LHCN-M2 (cell line): ENCODE data around the gene RGPD5. TPM values are rescaled to one million over a fixed set of nuclear protein-coding genes. Genes with fewer than 3 reads are reported as not detected.
"Not testable (repeated sequence)": the region's sequence is repeated elsewhere in the genome, so short reads cannot be mapped to it uniquely, and the experiment has no call there.

Source experiments
- DNase-seq: peaks from one replicate; pipeline ENCODE4 v3.0.0-alpha.2; 2012; ENCODE audit warnings: low read depth
- polyA plus RNA-seq: library from polyadenylated mRNA; unstranded; fragments of >200 nt; gene quantifications from one replicate; pipeline ENCODE4 v1.2.1, GENCODE V29; 2012; ENCODE audit warnings: missing spikeins
- total RNA-seq: library from RNA; depleted of rRNA; stranded (reverse); fragments of >200 nt; gene quantifications from 2 replicates; pipeline ENCODE4 v1.2.3, GENCODE V29; 2014; rRNA removed

The RGPD5 gene
- 7.6 and 11.1 TPM in 2 replicates for total RNA-seq
- 0.78 TPM for polyA plus RNA-seq

GRCh38 chr2:109794074-109794737 is at the start of gene RGPD5:
Gene RGPD5 (plus strand): TSS chr2:109794305. CDS start chr2:109794466, 161 bp downstream.
- not testable (repeated sequence) for DNase-seq

DNA sequence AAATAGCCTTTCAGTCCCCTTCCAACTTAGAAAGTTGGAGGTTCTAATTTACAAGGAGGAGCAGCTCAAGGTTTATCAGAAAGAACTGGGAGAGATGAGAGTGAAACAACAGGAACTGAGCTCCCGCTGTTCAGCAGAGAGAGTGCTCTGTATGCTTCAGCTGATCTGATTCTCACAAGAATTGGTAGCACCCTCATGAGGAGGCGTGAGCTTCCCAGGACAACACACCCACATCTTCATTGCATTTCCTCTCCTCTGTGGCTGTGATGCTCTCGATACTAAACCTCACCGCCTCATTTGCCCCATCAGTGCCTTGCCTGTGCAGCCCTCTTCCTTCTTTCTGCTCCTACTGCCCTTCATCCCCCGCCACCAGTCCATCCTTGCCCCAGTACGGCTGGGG is 42.5 kb upstream of the RGPD5 start:
- not testable (repeated sequence) for DNase-seq

DNA sequence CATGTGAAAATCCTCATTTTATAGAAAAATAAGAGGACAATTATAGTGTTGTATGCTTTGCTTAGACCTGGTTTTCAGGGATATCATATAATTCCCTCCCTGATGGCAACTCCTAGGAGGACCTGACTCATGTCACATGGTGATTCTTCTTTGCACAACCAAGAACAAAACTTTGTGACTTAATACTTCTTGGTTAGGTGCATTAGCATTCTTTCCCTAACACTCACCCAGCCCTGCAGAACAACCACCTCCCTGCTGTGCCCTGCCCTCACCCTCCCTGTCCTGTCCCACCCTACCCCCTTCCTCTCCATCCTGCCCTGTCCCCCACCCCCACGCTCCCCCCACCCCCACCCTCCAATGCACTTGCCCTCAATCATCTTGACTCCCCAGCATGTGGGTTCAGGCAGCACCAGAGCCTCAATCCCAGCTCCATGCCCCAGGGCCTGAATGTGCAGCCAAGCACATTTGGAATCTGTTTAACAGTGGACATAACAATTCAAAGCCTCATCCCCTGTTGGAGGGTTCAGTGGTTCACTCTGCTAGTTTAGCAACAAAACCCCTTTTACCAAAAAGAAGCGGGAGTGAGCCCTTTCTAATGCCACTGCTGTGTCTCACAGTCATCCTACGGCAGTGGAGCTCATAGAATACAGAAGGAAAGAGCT is 36.8 kb upstream of the RGPD5 start:
- DNase-seq, result not testable (repeated sequence)

DNA sequence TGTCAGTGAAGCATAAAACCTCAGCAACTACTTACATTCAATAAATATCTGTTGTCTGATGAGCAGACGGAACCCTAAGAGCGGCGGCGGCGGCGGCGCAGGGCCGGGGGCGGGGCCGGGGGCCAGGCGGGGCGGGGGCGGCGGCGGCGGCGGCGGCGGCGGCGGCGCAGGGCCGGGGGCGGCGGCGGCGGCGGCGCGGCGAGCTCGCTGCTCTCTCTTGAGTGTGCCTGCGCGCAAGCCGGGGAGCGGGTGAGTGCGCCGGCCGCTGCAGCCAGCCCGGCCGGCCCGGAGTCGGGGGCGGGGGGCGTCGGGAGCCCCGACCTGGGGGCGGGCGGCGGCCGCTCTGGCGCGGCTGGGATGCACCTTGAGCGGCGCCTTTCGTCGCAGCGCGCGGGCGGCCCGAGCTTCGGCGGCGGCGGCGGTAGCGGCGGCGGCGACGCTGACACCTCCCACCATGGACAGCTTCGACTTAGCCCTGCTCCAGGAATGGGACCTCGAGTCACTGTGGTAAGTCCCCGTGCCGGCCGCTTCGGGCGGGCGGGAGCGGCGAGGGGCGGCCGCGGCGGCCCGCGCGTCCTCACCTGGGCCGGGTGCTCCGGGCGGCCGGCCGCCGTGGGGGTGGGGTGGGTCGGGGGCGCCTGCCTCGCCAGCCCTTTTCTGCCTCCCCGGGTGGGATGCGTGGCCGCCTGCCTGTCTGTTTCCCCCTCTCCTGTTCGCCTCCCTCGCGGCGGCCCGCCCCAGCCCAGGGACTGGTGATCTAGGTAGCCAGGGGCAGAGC is 33.7 kb upstream of the RGPD5 start:
- DNase-seq, result not testable (repeated sequence)

DNA sequence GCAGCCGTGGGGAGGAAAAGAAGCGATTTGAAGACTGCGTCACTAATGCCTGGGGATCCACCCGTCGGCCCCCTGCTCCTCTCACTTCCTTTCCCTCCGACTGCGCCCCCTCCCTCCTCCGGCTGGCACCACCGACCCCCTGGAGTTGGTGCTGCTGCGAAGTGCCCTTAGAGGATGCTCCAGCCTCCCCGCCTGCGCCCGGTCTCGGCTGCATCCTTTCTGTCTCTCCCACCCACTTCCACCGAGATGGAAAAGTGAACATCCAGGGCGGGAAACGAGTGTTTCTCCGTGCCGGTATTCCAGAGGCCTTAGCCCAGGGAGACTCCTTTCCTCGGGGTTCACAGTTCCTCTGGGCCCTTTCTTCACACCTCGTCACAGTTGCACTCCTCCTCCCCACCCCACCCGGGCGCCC is 33.1 kb upstream of the RGPD5 start:
- DNase-seq, result not testable (repeated sequence)

DNA sequence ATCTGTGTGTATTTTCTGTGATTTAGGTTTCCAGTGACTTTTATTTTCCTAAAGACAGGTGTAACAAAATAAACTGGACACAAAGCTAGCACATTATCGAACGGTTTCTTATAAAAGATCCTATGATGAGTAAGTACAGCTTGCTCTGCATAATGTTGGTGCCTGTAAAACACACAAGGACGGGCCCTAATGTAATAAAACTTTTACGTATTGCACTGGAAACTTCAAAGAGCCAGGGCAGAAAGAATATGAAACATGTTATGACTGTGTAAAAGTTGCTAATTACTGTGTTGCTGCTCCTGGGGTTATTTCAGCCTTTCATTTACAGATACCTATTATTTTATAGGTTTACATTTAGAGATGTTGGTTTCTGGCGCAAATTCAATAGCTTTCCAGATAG is 32.1 kb upstream of the RGPD5 start:
- not testable (repeated sequence) for DNase-seq

- DNase-seq, result not testable (repeated sequence)
These were observed 28.0 kb upstream of the RGPD5 start for GRCh38 chr2:109766074-109766473.

GRCh38 chr2:109766886-109767578 is 27.1 kb upstream of the RGPD5 start:
- DNase-seq, result not testable (repeated sequence)

DNA sequence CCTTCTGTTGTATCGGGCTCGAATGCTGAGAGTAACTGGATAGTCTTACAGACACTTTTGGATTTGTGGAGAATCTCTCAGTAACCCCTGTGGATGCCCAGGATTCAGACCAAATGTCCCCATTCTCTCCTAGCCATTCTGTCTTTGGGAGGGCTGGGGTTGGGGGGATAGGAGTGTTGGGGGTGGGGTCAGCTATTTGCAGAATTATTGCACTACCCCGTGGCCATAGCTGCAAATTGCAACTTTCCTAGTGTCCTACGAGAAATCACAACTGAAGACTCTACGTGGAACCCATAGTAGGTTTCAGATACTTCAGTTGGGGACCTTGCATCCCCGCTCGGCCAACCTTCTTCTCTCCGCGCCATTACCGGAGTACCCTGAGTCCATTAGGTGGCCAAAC is 25.2 kb upstream of the RGPD5 start:
- not testable (repeated sequence) for DNase-seq

DNA sequence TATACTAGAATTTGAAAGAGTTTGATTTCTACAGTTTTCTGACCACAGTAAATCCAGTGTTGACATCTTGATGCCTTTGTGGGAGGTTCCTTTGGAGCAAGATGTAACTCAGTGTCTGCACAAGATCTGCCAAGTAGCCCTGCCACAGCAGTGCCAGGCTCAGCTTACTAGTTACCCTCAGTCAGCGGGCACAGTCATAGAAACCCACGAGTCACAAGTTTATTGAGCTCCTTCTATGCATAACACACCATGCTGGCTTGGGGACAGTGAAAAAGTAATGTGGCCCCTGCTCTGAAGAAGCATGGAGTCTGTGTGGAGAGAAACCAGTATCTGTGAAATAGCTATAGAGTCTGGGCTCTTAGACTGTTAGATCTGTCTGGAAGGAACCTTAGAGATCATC is 15.0 kb upstream of the RGPD5 start:
- not testable (repeated sequence) for DNase-seq

DNA sequence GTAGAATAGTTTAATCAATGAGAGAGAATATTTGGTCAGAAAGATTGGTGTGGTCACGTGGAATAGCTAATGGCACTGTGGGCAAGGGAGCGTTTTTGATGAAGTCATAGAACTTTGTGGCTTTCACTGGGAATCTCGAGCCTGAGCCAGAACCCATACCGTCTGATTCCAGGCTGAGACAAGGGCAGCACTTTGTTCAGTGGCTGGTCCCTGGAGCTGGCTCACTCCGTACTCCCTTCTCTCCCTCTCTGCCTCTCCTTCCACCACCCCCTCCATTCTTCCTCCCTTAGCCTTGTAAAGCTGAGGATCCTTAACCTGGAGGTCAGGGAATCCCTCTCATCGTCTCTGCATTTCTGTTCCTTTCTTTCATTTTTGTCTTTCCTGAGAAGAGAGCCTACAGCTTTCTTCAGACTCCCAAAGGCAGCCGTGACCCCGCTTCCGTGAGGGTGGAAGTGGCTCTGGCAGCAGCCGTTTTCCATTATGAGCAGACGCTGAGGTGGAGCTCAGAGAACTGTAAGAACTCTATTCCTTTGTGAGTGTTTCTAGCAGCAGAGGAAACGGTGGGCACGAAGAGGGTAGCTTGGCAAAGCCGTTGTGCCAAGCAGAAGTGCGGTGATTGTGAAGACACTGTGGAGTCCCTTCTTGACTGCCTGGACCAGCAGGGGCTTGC is 12.8 kb upstream of the RGPD5 start:
- DNase-seq, result not testable (repeated sequence)

- not testable (repeated sequence) for DNase-seq
These were observed 11.6 kb upstream of the RGPD5 start for GRCh38 chr2:109782446-109782993.

GRCh38 chr2:109791530-109792279 is 2.4 kb upstream of the RGPD5 start:
- DNase-seq, result not testable (repeated sequence)

DNA sequence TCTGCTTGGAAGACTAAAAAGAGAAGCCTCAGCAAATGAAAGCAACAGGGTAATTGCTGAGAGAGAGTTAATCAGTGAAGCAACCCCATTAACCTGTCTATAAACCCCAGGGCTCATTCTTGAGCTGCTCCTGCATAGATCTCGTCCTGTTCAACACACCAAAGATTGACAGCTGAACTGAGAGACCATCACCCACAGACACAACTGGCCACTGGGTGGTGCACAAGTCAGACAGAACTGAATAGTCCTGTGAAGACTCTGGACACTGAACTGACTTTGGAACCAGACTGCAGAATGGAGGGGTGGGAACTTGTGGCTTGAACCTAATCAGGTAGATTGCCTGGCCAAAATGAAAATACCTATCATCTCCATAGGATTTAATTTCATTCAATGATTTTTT is 1.4 kb upstream of the RGPD5 start:
- DNase-seq, result not testable (repeated sequence)

GRCh38 chr2:109871129-109871751 is 77.1 kb downstream of the RGPD5 start:
- DNase-seq, result not testable (repeated sequence)

DNA sequence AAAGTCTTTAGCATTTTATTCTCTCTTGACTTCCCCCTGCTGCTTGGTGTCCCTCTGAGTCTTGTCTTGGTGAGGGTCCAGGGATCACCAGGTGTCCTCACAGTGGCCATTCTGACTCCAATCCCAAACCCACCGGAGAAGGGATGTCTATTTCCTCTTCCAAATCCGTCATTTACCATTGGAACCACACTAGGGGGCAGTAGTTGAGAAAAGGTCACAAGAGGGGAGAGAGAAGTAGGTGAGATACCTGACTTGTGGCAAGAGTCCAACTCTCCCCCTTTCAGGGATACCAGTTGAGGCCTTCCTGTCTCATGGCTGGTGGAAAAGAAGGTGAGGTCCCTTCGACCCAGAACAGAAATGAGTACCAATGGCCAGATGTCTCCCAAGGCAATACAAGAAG is 82.5 kb downstream of the RGPD5 start:
- DNase-seq, result not testable (repeated sequence)

DNA sequence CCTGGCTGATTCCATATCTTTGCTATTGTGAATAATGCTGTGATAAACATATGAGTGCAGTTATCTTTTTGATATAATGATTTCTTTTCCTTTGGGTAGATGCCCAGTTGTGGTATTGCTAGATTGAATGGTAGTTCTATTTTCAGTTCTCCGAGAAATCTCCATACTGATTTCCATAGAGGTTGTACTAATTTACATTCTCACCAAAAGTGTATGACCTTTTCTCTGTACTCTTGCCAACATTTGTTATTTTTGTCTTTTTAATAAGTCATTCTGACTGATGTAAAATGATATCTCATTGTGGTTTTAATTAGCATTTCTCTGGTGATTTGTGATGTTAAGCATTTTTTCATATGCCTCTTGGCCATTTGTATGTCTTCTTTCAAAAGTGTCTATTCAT is 88.0 kb downstream of the RGPD5 start:
- DNase-seq, result not testable (repeated sequence)

GRCh38 chr2:109888414-109888813 is 94.3 kb downstream of the RGPD5 start:
- DNase-seq, result not testable (repeated sequence)

GRCh38 chr2:109889909-109890308 is 95.8 kb downstream of the RGPD5 start:
- not testable (repeated sequence) for DNase-seq
